IPS-18a (cell line): Measurements from ENCODE around the gene PLXNA4.
"Not testable (repeated sequence)": the region's sequence is repeated elsewhere in the genome, so short reads cannot be mapped to it uniquely, and the experiment has no call there.

Experiments
- H3K27ac ChIP-seq: one replicate; pipeline ENCODE4 v1.5.1; 2013; ENCODE audit warnings: low read length
- H3K27me3 ChIP-seq: one replicate; pipeline ENCODE4 v1.6.1; 2013; ENCODE audit warnings: mild to moderate bottlenecking, low read length; ENCODE audit not compliant: control insufficient read depth, insufficient read depth
- H3K36me3 ChIP-seq: one replicate; pipeline ENCODE4 v1.6.1; 2013; ENCODE audit warnings: low read depth, low read length; ENCODE audit not compliant: control insufficient read depth
- H3K4me1 ChIP-seq: one replicate; pipeline ENCODE4 v1.6.1; 2013; ENCODE audit warnings: low read depth, low read length; ENCODE audit not compliant: control insufficient read depth
- H3K4me3 ChIP-seq: one replicate; pipeline ENCODE4 v1.5.1; 2013; ENCODE audit warnings: low read length
- H3K9ac ChIP-seq: one replicate; pipeline ENCODE4 v1.6.1; 2013; ENCODE audit warnings: mild to moderate bottlenecking, low read length, moderate library complexity
- H3K9me3 ChIP-seq: one replicate; pipeline ENCODE4 v1.6.1; 2013; ENCODE audit warnings: low read depth, low read length; ENCODE audit not compliant: control insufficient read depth

Gene PLXNA4

DNA sequence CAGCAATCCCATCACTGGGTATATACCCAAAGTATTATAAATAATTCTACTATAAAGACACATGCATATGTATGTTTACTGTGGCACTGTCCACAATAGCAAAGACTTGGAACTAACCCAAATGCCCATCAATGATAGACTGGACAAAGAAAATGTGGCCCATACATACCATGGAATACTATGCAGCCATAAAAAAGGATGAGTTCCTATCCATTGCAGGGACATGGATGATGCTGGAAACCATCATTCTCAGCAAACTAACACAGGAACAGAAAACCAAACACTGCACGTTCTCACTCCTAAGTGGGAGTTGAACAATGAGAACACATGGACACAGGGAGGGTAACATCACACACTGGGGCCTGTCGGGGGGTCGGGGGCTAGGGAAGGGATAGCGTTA, 186.2 kb downstream of the PLXNA4 start:
- not testable (repeated sequence) for H3K9ac ChIP-seq, H3K4me3 ChIP-seq, H3K27me3 ChIP-seq, H3K36me3 ChIP-seq, H3K9me3 ChIP-seq, H3K27ac ChIP-seq, H3K4me1 ChIP-seq

DNA sequence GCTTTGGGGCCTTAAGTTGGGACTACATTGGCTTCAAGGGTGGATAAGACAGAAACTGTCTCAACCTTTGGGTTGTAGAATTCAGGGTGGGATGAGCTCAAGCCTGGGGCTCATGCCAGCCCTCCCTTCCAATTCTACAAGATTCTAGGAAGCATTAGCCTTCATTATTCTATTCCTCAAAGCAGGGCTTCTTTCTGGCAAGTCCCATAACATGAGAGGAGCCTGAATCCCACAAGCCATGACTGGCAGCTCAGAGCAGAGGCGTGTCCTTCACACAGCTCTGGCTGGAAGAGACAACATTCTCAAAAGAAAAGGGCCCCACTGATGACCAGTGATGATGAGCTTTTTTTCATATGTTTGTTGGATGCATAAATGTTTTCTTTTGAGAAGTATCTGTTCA, 187.6 kb downstream of the PLXNA4 start:
- no peaks in the 10 kb centered on the region for H3K36me3 ChIP-seq
- no peak overlapping the region for H3K4me3 ChIP-seq
- H3K27me3 ChIP-seq, result no peaks in the 10 kb centered on the region
- H3K9ac ChIP-seq, result no peak overlapping the region
- peaks cover 4% of the 10 kb centered on the region for H3K4me1 ChIP-seq
- no peak overlapping the region for H3K27ac ChIP-seq
- no peaks in the 10 kb centered on the region for H3K9me3 ChIP-seq

DNA sequence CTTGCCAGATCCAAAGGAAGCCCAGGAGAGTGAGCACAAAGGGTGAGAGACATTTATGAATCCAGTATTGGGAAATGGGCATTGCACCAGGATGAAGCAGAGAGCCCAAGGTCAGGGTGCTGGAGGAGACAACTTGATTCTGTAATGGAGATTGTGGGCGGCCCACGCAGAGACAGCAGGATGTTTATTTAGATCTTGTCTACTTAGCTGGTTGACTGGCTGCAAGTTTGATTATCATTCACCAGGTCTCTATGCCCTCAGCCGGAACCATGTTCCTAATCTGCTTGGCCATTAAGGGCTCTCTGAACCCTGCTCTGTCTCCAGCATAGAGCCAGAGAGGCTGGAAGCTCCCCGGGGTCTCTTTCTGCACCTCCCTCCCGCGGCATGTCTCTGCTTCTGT, 188.7 kb downstream of the PLXNA4 start:
- Histone ChIP-seq H3K9ac (no peak overlapping the region), H3K4me3 (no peak overlapping the region), H3K4me1 (peaks cover 4% of the 10 kb centered on the region), H3K27me3 (no peaks in the 10 kb centered on the region), H3K36me3 (no peaks in the 10 kb centered on the region), H3K9me3 (no peaks in the 10 kb centered on the region), H3K27ac (no peak overlapping the region)

DNA sequence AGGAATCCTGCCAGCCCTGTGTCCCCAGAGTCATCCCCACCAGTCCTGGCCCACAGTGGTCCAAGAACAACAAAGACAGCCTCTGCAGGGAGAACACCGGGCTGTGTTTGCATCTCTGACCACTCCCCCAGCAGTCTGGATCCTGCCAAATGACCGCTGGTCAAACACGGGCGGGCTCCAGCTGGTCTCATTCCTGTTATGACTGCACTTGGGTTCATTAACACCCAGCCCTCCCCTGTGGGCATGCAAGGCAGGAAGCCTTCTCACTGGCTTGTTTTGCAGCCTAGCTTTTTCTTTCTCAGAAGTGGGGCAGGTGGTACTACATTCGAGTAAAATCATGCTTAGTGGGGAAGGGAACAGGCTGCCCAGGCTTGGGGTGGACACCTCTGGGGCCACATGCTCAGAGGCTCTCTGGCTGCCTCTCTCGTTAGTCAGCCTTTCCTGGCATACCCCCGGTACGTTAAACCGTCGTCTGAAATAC, 190.0 kb downstream of the PLXNA4 start:
- H3K4me1 ChIP-seq, result peaks cover 10% of the 10 kb centered on the region
- H3K4me3 ChIP-seq, result no peak overlapping the region
- no peak overlapping the region for H3K9ac ChIP-seq
- H3K27me3 ChIP-seq, result no peaks in the 10 kb centered on the region
- no peaks in the 10 kb centered on the region for H3K9me3 ChIP-seq
- no peaks in the 10 kb centered on the region for H3K36me3 ChIP-seq
- H3K27ac ChIP-seq, result no peak overlapping the region

DNA sequence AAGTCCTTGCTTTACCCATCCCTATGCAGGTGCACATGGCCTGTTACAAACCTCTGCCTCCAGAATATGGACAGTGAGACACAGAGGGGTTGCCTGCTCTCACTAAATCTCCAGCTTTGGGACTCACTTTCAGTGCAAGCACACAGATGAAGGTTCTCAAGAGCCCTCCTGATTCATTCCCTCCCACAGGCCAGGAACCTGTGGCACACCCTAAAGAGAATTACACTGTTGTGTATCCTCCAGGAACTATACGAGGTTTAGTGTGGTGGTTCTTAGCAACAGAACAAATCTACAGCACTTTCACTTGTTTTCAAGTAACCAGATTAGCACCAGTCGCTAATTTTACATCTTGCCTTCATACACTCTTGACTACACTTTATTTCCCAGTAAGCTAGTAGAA, 192.3 kb downstream of the PLXNA4 start:
- no peaks in the 10 kb centered on the region for H3K36me3 ChIP-seq
- peaks cover 26% of the 10 kb centered on the region for H3K4me1 ChIP-seq
- H3K9me3 ChIP-seq, result no peaks in the 10 kb centered on the region
- no peak overlapping the region for H3K4me3 ChIP-seq
- no peaks in the 10 kb centered on the region for H3K27me3 ChIP-seq
- H3K9ac ChIP-seq, result no peak overlapping the region
- H3K27ac ChIP-seq, result no peak overlapping the region

DNA sequence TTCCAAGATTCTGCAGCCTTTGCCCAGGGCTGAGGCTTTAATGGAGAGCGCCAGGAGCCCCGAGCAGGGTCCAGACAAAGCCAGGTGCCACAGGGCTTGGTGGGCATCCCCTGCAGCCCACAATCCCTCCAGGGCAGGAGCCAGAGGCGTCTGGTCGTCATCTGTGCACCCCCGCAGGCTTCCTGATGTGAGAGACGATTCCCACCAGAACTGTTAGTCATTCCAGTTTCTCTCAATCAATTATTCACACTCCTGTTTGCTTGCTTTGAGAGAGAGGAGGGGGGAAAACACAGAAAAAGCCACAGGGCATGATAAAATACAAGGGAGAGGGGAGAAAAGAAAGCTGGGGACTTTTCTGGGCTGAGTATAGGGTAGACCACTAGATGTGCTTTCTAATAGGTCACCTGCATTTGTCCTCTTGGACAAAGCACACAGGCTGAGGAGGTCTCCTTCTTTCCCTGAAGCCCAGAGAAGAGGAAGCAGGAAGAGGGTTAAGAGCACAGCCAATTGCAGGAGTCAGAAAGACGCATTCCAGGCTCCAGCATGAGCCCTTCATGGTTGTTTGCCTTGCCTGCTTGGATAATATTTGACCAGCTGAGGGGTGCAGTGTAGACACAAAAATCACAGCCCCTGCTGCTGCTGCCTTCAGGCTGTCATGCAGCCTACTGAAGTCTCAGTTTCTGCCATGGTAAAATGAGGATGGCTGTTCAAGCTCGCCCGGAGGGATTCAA, 194.4 kb downstream of the PLXNA4 start:
- Histone ChIP-seq H3K9me3 (no peaks in the 10 kb centered on the region), H3K4me3 (no peak overlapping the region), H3K9ac (no peak overlapping the region), H3K4me1 (peaks cover 26% of the 10 kb centered on the region), H3K27me3 (no peaks in the 10 kb centered on the region), H3K36me3 (no peaks in the 10 kb centered on the region), H3K27ac (no peak overlapping the region)

DNA sequence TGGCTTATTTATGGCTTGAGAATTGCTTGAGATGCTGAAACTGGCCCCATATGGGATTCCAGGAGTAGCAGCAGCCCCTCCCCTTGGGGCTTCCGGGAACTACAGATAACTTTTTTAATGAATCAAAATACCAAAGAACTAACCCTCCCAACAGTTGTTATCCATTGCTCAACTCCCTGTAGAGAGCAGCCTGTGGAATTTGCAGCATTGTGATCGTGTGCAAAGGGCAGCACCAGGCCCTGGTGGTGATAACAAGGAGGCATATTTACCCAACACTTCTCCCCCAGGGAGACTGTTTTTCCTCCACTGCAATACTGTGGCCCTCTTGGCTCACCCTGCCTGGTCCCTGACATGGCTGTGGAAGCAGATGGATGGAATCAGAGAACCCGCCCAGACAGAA, 196.2 kb downstream of the PLXNA4 start:
- no peak overlapping the region for H3K9ac ChIP-seq
- H3K36me3 ChIP-seq, result no peaks in the 10 kb centered on the region
- H3K27me3 ChIP-seq, result no peaks in the 10 kb centered on the region
- no peak overlapping the region for H3K4me3 ChIP-seq
- no peak overlapping the region for H3K27ac ChIP-seq
- H3K4me1 ChIP-seq, result peaks cover 23% of the 10 kb centered on the region
- H3K9me3 ChIP-seq, result no peaks in the 10 kb centered on the region

DNA sequence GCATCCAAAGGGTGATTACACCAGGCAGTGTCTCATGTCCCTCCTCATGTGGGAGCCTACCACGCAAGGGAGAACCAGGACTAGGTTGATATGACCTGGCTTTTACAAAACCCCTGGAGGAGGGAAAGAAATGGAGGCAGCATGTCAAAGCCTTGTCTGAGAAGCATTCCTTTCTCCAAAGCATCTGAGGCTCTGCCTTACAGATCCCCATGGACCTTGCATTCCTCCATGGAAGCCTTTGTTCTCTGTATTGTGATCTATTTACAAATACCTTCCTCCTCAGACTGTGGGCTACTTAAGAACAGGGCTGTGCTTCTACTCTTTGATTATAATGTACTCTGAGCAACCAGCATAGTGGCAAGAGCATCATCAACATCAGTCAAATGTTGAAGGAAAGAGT, 197.0 kb downstream of the PLXNA4 start:
- H3K27me3 ChIP-seq, result no peaks in the 10 kb centered on the region
- no peak overlapping the region for H3K27ac ChIP-seq
- H3K4me3 ChIP-seq, result peak overlapping the region; percentile 0
- no peaks in the 10 kb centered on the region for H3K36me3 ChIP-seq
- no peak overlapping the region for H3K9ac ChIP-seq
- H3K9me3 ChIP-seq, result no peaks in the 10 kb centered on the region
- H3K4me1 ChIP-seq, result peaks cover 23% of the 10 kb centered on the region

DNA sequence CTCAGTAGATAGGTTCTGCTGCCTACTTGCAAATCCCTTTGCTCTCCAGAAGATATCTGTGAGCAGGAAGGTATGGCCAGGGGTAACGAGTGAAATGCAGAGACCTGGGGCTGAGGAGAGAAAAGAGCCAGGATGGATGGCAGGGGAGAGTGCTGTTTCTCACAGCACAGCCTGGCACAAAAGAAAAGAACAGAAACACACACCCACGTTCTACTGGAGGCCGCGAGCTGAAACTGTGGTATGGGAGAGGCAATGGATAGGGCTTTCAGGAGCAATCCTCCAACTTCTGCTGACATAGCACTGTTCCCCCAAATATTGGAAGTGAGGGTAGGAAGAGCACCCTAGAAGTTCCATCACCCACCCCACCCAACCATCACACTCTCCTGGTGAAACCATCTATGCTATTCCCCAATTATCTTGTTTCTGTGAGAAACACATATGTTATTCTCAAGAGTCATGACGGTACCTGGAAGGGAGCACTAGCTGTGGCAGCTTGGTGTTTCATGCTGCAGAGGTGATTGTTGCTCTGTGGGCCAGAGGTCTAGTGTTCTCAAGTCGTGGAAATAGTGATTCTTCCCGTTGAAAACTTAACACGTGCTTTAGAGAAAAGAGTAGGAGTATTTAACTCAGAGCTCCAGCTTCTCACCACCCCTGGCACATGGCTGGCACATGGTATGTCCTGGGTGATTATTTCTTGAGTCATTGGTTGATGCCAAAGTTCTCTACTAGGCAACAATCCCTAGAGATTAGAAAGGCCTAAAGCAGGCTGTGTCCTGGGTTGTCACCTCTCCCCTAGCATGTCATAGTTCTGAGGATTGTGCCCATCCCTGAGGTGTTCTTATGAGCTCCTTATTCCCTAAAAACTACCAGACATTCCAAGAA, 198.3 kb downstream of the PLXNA4 start:
- Histone ChIP-seq H3K4me3 (no peak overlapping the region), H3K4me1 (peaks cover 23% of the 10 kb centered on the region), H3K27me3 (no peaks in the 10 kb centered on the region), H3K27ac (no peak overlapping the region), H3K36me3 (no peaks in the 10 kb centered on the region), H3K9ac (no peak overlapping the region), H3K9me3 (no peaks in the 10 kb centered on the region)

DNA sequence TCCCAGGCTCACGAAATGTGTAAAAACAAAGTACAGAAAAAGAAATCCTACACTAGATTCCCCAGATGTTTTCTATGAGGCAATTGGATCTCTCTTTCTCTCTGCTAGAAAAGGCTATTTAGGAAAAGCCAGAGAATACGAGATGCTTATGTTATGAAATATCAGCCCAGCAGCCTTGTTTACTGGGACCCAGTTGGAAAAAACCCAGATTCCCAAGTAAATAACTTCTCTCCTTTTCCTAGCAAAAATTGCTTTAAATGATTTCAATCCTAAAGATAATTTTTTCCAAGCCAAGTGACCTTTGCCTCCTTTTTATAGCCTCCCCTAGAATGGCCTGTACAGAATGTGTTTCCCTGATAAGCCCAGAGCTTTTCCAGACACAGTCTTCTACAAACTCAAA, 199.3 kb downstream of the PLXNA4 start:
- Histone ChIP-seq H3K4me1 (peaks cover 22% of the 10 kb centered on the region), H3K36me3 (no peaks in the 10 kb centered on the region), H3K27me3 (no peaks in the 10 kb centered on the region), H3K27ac (no peak overlapping the region), H3K9ac (no peak overlapping the region), H3K9me3 (no peaks in the 10 kb centered on the region), H3K4me3 (no peak overlapping the region)

DNA sequence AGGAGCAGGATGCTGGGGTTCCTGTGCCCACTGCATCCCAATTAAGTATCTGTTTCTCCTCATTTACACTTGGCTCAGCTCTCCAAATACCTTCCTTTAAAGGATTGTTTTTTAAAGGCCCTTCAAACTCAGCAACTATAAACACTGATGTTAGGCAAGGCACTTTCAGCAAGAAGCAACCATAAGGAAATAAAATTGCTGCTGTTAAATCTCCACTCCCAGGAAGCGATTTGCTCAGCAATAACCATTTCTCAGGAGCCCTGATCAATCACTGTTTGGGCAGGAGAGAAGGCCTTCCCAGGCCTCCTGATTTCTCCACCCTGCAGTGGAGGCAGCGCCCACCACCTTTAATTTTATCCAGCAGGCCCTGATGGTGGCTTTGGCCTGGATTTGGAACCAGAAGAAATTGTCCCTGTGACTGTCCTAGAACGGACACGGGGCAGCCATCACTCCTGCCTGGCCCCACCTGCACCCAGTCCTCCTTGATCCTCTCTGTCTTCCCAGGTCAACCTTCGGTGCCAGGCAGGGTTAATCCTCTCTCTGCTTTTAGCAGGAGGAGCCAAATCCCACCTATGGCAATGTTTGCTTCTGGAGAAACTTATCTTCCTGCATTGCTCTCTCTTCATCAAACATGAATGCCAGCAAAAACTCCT, 199.8 kb downstream of the PLXNA4 start:
- Histone ChIP-seq H3K4me1 (peaks cover 17% of the 10 kb centered on the region), H3K27ac (no peak overlapping the region), H3K4me3 (no peak overlapping the region)

More for the DNA sequence above, 199.8 kb downstream of the PLXNA4 start:
- Histone ChIP-seq H3K9ac (no peak overlapping the region), H3K27me3 (no peaks in the 10 kb centered on the region), H3K9me3 (no peaks in the 10 kb centered on the region), H3K36me3 (no peaks in the 10 kb centered on the region)
